NCI-H1930 (cell line): ENCODE measurements around the gene MKNK1.
A peak's percentile ranks its signal among the peaks of the same experiment; 100 is the strongest.

Source experiments
- DNase-seq, 2 experiments: peaks; one replicate each; lab custom pipeline; 2025; lab: John Stamatoyannopoulos, UW

MKNK1 gene

DNA sequence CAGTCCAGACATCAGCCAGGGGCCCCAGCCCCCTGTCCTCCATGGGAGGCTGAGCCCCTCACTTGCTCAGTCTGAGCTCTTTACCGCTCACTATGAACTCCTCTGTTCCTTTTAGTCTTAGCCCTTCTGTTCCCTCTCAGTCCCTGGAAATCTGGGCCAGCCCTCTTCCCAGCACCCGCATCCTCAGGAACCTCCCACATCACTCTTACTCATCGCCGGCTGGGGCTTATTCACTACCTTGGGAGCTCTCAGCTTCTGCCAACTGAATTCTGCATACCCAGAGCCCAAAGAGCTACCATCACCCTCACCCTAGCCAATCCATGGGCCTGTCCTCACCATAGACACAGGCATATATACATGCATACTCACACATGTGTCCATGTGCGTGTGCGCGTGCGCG is 64.1 kb downstream of the MKNK1 start:
- no peak for DNase-seq

DNA sequence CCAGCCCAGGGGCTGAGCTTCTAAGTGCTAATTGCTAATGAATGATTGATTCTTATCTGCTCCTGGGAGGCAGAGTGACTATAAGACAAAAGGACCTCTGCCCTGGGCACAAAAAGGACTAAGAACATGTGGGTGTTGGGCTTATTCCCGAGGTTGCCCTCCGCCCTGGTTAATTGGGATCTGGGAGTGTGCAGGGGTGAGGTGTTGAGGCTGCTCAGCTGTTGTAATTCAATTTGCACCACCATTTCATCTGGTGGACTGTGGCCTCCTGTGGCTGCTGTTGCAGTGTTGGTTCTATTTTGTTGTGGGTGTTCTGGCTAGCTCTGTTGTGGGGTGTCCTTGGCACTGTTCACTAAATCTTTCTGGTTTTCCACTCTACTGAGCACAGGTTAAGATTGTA is 65.9 kb downstream of the MKNK1 start:
- DNase-seq, result no peak

DNA sequence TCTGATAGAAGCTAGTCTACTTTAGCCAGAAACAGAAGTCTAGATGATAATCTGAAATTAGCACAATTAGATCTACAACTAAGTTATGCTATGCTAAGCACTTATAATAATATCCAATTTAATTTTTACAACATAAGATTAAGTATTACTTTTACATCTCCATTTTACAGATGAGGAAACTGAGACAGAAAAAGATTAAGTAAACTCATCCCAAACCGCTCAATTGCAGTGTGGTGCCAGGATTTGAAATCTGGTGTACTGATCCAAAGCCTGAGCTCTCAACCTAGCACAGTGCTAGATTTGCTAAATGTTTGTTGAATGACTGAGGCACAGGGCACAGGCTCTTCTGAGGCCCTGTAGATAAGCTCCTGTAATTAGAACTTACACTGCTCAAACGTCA is 66.4 kb downstream of the MKNK1 start:
- no peak for DNase-seq

DNA sequence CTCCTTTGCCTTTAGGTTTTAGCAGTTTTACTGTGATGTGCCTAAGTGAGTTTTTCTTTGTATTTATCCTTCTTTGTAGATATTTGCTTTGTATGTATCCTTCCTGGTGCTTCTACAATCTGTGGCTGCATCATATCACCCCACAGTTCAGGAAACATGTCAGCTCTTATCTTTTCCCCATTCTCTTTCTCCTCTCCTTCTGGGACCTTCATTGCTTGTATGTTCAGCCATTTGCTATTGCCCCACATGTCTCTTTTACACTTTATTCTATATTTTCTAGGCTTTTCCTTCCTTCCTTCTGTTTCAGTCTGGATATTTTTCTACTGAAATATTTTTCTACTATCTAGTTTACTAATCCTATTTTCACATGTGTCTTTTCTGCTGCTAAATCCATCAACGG is 67.5 kb downstream of the MKNK1 start:
- no peak for DNase-seq

DNA sequence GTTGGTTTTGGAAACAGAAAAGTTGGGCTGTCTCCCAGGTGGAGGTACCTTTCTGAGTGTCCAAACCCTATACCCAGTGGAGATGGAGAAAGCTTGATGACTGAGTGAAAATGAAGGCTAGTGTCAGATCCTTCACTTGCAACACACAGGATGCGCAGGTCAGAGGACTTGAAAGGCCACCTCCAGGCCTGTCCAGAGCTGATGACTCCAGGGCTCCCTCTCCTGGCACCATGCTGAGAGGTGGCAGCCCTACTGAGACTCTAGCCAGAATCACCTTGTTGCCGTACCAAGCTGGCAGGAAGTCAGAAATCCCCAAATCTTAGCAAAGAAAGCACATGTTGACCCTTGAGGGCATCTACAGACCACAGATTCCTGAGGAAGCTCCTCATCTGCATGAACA is 69.0 kb downstream of the MKNK1 start:
- DNase-seq, result no peak

DNA sequence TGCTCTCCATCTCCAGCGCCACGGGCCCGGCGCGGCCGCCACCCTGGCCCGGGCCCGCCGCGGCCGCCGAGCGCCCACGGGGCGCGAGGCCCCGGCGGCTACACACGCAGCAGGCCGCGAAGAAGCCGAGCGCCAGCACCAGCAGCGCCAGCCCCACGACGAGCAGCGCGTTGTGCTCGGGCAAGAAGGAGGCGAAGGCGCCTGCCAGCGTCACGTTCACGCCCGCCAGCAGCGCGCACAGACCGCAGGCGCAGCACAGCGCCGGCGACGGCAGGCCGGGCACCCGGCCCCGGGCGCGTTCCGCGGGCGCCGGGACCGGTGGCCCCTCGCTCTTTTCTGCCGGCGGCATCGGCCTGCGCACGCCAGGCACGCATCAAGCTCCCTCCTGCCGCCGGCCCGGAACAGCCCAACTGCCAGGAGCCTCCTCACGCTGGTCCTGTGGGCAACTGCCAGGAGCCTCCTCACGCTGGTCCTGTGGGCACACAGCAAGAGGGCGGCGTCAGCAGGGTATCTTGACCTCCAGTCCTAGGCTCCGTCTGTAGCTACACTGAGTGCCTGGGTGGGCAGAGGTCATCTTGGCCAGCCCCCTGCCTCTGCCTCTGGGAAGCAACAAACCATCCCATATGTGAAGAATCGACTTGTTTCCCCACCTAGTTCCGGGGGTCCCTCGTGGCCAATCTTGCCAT is 70.7 kb downstream of the MKNK1 start:
- DNase-seq, result no peak

DNA sequence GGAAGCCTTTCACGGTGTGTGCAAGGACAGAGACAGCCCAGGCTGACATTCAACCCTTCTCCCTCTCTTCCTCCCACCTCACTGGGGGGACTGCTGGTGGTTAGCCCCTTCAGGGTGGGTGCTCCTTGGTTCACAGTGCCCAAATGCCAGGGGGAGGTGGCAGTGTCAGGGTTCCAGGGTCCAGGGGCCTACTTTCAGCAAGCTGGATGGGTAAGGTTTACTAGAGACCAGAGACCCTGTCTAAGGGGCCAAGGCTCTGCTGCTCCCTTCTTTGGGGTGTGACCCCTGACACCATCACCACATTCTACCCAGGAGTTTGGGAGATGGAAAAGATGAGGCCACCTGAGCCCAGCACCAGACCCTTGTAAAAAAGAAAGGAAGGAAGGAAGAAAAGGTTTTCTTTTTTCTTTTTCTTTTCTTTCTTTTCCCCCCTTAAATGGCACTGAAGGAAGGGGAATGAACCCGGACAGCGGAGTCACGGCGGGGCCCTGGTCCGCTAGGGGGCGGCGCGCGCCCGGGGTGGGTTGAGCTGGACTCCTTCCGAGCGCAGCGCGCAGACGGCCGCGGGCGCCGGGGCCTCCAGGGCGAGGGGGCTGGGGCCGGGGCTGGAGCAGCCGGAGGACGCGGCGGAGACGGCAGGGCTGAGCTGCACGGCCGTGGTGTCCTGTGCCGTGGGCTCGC is 71.4 kb downstream of the MKNK1 start:
- DNase-seq, result peak; percentile 46 to 68

DNA sequence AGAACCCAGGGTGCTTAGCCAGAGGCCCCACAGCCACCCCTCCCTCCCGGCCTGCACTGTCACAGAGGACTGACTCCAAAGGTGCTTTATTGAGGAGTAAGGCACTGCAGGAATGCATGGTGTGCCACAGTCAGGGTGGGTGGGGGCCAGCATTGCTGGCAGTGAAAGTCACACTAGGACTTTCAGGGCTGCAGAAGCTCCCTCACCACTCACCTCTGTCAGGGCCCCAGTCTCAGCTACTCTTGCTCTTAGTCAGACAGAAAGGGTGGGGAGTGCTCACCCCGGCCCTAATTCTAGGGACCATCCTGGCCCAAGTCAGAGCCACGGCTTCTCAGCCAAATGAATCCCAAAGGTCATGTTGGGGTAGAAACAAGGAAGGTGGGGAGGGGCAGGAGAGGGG is 72.0 kb downstream of the MKNK1 start:
- DNase-seq, result no peak

DNA sequence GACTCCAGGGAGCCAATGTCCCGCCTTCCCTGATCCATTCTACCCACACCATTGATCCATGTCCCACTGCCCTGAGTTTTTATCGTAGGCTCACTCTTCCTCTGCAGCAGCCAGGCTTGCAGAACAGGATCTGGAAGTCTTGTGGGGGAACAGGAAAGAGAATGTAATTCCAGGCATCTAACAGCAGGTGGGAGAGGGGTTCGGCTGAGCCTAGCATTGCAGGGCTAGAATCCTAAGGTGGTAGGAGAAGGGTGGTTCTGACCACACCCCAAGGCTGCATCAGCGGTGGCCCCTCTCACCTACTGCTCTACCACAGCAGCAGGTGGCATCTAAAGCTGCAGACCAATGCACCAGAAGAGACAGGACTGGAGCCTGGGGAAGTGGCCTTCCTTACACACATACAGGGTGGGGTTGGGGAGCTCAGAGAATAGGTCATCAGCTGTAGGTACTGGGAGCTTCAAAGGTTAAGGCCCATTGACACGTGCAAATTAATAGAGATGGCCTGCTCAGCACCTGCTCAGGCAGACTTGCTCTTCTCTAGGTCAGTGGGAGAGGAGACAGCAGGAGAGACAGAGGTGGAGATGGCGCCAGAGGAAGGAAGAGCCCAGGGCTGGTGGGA is 73.2 kb downstream of the MKNK1 start:
- no peak for DNase-seq

DNA sequence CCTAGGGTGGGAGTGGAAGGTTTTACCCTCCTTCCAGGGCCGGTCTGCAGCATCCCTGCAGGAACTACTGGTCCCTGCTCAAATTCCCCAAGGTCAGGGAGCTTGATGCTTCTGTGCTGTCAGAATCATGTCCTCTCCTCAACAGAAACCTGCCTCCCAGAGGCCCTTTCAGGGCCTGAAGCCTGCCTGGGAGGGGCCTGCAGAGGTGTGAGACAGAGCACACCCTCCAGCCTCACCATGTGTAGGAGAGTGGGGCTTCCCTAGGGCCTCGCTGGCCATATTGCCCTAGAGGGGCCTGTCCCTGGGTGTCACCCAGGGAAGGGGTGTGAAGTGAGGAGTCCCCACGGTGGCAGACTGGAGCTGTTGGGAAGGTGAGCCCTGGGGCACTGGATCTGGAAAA is 73.8 kb downstream of the MKNK1 start:
- no peak for DNase-seq

DNA sequence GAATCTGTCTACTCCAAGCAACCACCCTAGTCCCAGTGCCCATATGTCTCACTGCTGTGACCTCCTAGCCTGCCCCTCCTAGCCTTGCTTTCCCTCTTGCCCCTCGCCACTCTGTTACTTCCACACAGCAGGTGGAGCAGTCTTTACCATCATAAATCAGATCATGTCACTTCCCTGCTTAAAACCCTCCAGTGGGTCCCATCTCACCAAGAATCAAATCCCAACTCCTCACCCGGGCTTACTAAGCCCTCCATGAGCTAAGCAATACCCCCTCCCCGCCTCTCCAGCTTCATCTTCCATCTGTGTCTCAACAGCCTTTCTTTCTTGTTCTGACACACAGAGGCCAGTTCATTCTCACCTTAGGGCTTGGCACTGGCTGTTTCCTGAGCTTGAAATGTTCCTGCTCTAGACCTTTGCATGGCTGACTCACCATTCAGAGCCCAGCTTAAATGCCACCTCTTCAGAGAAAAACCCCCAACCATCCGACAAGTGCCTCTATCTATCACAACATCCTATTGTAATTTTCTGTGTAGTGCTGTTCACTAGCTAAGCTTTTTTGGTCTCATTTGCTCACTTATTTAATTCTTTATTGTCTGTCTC is 74.9 kb downstream of the MKNK1 start:
- no peak for DNase-seq

DNA sequence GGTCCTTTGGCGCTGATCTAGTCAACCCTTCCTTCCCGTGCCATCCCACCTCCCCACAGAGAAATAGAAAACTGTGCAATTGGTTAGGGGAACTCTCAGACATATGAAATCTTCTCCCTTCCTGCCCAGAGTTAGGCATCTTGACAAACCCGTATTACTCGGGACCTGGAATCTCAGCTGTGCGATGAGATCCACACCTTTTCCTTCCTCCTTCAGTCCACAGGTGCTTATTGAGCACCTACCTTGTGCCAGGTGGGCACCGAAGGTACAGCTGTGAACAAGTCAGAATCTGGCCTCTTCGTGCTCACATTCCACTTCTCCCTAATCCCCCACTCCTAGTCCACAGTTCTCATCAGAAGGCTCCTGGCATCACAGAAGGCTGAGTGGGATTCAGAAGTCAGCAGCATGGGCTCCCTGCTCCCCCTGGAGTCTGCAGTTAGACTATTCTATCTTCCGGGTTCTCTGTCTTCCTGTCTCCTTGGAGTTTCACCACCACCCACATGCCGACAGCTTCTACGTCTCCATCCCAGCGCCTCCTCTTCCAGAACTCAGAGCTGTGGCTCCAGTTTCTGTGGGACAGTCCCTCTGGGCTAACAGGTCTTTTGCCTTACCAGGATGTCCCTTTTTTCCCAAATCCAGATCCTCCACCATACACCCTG is 75.6 kb downstream of the MKNK1 start:
- no peak for DNase-seq

DNA sequence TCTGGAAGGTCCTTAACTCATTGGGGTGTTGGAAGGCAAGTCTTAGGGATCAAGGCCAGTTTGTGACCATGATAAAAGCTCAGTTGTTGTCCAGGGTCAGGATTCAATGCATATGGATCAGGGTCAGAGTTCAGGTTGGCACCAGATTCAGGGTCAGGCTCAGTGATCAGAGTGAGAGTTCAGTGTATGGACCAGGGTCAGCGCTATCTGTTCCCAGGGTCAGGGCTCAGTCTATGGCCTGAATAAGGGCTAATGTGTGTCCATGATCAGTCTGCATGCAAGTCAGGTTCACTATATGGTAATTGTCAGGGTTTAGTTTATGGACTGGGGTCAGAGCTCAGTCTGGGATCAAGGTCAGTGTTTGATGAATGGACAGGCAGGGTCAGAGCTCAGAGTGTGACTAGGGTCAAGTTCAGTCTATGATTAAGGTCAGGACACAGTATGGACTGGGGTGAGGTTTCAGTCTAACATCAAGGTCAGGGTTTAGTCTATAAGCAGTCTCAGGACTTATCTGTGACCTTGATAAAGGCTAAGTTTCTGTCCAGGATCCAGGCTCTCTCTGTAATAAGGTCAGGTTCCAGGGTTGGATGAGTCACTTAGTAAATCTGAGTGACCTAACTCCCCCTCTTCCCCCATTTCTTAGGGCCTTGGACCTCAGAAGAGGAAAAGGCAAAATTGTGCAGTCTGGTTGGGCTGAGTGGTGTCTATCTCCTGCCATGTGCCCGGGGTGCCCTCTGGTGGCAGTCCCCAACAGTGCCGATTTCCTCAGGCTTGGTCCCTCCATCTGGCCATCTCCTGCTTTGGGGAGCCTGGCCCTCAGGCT is 76.4 kb downstream of the MKNK1 start:
- peak; percentile 11 to 57 for DNase-seq

DNA sequence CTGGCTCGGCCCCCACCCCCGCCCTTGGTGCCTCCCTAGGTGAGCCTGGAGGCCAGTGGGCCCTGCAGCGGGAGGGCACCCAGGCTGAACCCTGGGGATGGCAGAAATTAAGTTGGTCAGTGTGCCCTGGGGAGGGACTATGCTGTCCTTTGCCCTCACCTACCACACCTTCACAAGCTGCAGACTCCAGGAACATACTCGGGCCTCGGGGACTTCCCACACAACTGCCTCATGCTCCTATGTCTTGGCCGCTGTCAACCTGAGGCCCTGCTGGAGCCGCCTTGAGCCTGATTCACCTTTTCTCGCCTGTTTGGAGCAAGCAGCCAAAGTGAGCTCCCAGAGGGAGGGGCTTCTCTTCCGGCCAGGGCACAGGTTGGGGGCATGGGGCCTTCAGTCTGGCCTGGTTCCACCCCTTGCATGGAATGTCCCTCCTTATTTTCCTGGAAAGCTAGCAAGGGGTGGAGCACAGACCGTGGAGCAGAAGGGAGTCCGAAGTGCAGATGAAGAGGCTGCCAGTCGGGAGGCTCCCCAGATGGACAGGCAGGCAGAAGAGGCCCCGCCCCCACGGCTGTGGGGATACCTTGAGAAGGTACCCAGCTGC is 77.3 kb downstream of the MKNK1 start:
- DNase-seq, result no peak

DNA sequence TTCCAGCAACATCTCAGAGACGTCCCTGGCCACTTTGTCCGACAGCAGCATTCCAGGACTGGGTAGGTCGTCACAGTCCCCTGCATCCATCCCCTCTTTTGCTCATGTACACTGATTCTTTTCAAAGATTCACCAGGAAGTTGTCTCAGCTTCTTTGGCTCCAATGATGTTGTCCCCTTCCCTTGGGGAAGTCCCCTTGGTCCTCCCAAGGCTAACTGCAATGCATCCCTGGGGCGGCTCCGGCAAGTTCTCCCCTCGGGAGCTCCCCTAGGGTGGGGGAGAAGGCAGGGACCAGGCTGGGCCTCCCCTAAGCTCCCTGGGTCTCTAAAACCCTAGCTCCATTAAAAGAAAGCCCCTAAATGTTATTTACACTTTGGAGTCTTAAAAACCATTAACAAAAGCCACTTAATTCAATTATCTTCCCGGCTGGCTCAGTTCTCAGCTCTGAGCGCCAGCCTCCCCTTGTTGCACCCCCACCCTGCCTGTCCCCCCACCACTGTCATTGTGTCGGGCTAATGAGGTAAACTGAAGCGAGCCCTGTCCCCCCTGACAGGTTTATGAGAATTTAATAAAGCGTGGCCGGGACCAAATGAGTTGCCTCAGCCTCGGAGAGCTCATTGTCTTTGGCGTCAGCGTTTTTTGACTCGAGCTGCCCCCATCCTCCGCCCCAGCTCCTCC is 77.9 kb downstream of the MKNK1 start:
- no peak for DNase-seq

DNA sequence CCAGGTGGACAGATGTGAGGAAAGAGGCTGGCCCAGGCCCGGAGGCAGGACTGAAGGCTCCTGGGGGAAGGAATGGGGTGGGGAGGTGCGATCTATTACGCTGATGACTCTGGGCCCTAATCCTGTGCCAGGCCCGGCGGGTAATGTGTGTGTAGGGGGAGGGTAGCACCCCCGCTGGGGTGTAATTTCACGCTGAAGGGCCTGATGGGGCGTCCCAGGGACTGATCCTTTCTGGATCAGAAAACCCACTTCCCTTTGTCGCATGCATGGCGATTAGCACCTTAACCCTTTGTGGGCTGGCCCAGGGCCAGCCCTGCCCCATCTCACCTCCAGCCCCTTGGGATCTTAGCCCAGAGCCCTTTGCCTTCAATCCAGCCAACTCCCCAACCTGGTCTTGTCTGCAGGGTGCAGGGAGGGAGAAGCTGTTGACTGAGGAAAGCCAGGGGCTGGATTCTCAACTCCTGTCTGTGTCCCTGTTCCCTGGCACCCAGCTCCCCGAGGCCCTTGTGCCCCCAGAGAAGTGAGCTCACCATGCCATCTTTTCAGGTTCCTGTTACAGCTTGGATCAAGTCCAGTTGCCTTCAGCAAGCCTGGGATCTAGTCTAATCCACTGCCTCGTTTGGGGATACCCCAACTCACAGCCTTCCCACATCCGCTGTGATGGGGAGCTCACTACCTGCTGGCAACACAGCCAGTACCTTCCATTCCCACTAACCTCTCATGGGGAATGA is 78.7 kb downstream of the MKNK1 start:
- DNase-seq, result no peak

DNA sequence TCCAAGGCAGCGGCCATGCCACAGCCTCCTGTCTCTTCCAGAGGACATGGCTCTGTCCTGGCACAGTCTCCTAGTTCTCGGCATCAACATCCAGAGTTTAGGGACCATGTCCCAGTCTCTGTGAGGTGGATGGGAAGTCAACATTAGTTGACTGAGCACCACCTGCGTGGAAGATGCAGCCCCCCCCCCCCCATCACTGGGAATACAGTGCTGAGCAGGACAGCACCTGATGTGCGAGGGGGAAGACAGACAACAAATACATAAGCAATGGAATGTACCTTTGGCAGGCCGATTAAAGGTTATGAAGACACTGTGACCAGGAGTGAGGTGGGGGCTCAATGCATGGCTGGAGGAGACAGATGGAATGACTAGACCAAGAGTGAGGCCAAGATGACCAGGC is 79.2 kb downstream of the MKNK1 start:
- no peak for DNase-seq

DNA sequence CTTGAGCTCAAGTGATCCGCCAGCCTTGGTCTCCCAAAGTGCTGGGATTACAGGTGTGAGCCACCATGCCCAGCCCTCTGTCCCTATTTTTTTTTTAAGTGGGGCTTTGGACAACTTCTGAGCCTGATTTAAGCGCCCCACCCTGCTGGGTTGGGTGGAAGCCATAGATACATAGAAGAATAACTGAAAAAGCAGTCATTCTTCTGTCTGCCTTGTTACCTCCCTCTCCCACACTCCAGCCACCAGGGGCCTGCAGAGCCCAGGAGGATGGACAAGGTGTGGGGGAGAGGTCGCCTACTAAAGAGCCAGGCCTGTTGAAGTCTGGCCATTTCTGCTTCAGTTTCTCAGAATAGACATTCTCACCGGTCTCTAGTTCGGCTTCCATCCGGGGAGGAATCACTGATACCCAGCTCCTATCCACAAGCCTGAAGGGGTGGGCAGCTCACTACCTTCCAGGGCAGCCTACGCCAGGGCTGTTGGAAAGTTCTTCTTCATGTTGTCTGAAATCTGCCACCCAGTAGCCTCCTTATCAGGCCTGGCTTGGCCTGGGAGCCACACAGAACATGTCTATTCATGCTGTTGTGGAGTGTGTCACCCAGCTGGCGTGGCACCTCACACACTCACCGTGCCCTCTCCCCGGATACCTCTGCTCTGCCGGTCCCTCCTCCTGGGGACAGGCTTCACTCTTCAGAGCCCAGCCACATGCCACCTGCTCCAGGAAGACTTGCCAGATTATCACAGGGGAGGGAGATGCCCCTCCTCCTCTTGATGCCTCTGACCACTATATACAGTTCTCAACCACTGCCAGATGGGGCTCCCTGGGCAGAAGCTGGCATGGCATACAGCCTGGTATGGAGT is 80.3 kb downstream of the MKNK1 start:
- no peak for DNase-seq

DNA sequence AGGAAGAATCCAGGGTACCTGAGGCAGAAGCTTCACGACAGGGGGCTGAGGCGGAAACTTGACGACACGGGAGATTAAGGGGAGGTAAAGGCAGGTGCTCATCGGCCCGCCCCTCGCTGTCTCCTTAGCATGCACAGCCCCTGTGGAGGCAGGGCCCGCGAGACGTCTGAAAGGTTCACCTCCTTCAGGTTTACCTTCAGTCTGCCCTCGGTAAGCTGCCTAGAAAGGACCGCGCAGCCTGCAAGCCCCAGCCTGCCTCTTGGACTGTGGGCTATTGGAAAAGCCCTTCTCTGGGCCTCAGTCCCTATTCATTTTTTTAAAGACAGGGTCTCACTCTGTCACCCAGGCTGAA is 81.1 kb downstream of the MKNK1 start:
- DNase-seq, result no peak
